Keratinocyte (primary cell): ENCODE measurements around the gene TNFRSF19.

ENCODE experiments used
- EZH2 ChIP-seq: IDR thresholded peaks from one replicate; pipeline ENCODE4 v1.6.1; 2012; ENCODE audit warnings: inconsistent platforms, mild to moderate bottlenecking, low read length, moderate library complexity
- TF ChIP-seq, protein P1 (sequence below), 3 experiments: IDR thresholded peaks in 1 of 3; conservative IDR thresholded peaks in 1 of 3; optimal IDR thresholded peaks in 1 of 3; 2 replicates in 2 of 3; 3 replicates in 1 of 3; pipeline versions ENCODE3 to v1.5.1; 2011; ENCODE audit warnings: low read length in 3 of 3, mild to moderate bottlenecking in 3 of 3, moderate library complexity in 2 of 3, control low read depth in 1 of 3, inconsistent platforms in 1 of 3; ENCODE audit not compliant: insufficient read depth in 2 of 3; ENCODE audit errors: extremely low read depth in 1 of 3

DNA sequence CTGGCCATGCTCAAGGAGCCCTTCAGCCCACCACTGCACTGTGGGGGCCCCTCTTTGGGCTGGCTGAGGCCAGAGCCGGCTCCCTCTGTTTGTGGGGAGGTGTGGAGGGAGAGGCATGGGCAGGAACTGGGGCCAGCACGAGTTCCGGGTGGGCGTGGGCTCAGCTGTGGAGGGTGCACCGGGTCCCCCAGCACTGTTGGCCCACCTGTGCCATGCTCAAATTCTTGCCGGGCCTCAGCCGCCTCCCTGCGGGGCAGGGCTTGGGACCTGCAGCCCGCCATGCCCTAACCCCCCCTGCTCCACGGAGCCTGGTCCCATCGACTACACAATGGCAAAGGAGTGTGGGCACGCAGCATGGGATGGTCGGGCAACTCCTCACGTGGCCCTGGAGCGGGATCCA lies 38.8 kb upstream of the TNFRSF19 start:
- TF ChIP-seq EZH2, result no peak
- TF ChIP-seq, protein P1, sequence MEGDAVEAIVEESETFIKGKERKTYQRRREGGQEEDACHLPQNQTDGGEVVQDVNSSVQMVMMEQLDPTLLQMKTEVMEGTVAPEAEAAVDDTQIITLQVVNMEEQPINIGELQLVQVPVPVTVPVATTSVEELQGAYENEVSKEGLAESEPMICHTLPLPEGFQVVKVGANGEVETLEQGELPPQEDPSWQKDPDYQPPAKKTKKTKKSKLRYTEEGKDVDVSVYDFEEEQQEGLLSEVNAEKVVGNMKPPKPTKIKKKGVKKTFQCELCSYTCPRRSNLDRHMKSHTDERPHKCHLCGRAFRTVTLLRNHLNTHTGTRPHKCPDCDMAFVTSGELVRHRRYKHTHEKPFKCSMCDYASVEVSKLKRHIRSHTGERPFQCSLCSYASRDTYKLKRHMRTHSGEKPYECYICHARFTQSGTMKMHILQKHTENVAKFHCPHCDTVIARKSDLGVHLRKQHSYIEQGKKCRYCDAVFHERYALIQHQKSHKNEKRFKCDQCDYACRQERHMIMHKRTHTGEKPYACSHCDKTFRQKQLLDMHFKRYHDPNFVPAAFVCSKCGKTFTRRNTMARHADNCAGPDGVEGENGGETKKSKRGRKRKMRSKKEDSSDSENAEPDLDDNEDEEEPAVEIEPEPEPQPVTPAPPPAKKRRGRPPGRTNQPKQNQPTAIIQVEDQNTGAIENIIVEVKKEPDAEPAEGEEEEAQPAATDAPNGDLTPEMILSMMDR (optimal IDR thresholded peaks at IDR 0.05 in 1 of 3, IDR thresholded peaks at IDR 0.05 in 1 of 3, conservative IDR thresholded peaks at IDR 0.05 in 1 of 3; ENCODE audit: extremely low read depth in 1 of 3, insufficient read depth in 2 of 3, low read length in 3 of 3), result no peak
